IPS-NIHi11 (cell line): ENCODE data around the gene DPEP2.
A peak's percentile ranks its signal among the peaks of the same experiment; 100 is the strongest.
"Not testable (repeated sequence)": the region's sequence is repeated elsewhere in the genome, so short reads cannot be mapped to it uniquely, and the experiment has no call there.

Experiments
- DNase-seq: peaks from one replicate; pipeline ENCODE4 v3.0.0; 2012; ENCODE audit warnings: mixed read lengths, low spot score

Gene DPEP2

GRCh38 chr16:67998779-67999688 lies at the start of gene DPEP2:
DPEP2 (minus strand) TSS chr16:67999484; CDS start chr16:67993212, 6,272 bp downstream.
- DNase-seq = not testable (repeated sequence)

GRCh38 chr16:68047987-68048386 lies 48.7 kb upstream of the DPEP2 start:
- no peak for DNase-seq

GRCh38 chr16:68046106-68046505 lies 46.8 kb upstream of the DPEP2 start:
- DNase-seq = no peak

DNA sequence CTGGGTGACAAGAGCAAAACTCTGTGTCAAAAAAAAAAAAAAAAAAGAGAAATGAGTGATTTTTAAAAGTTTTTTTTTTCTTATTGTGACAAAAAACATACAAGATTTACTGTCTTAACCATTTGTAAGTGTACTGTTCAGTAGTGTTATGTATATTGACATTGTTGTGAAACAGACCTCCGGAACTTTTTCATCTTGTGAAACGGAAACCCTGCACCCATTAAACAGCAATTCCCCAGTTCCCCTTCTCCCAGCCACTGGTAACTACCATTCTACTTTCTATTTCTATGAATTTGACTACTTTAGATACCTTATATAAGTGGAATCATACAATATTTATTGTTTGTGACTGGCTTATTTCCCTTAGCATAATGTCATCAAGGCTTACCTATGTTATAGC lies 42.5 kb upstream of the DPEP2 start:
- no peak for DNase-seq

- peak; percentile 92 for DNase-seq
Measured at GRCh38 chr16:68040506-68041288, 41.4 kb upstream of the DPEP2 start.

- DNase-seq = no peak
Measured at GRCh38 chr16:68037841-68038597, 38.7 kb upstream of the DPEP2 start.

- DNase-seq = no peak
Measured at GRCh38 chr16:68035227-68035626, 35.9 kb upstream of the DPEP2 start.

DNA sequence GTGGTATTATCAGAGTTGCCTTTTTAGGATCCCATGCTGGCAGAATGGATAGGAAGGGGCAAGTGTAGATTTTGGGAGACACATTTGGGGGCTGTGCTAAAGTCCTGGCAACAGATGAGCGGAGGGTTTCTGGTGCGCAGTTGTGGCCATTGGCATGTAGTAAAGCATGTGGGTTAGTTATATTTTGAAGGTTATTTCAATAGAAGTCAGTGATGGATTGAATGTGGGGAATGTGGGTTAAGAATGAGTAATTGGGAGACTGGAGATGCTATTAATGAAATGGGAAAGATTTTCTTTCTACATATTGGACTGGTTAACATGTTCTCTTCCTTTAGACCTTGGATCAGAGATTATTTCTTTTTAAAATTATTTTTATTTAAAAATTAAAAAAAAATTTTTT lies 33.8 kb upstream of the DPEP2 start:
- DNase-seq = no peak

GRCh38 chr16:68031951-68032350 lies 32.7 kb upstream of the DPEP2 start:
- no peak for DNase-seq

GRCh38 chr16:68030108-68030507 lies 30.8 kb upstream of the DPEP2 start:
- DNase-seq = not testable (repeated sequence)

- DNase-seq = no peak
Measured at GRCh38 chr16:68028996-68029395, 29.7 kb upstream of the DPEP2 start.

- DNase-seq = peak; percentile 97
Measured at GRCh38 chr16:68022728-68023537, 23.6 kb upstream of the DPEP2 start, which contains the start of the genes DDX28 and DUS2. DDX28 (minus strand) TSS chr16:68023232; CDS start chr16:68023202, 30 bp downstream. DUS2 (plus strand) TSS chr16:68023284; CDS start chr16:68038024, 14,740 bp downstream.

DNA sequence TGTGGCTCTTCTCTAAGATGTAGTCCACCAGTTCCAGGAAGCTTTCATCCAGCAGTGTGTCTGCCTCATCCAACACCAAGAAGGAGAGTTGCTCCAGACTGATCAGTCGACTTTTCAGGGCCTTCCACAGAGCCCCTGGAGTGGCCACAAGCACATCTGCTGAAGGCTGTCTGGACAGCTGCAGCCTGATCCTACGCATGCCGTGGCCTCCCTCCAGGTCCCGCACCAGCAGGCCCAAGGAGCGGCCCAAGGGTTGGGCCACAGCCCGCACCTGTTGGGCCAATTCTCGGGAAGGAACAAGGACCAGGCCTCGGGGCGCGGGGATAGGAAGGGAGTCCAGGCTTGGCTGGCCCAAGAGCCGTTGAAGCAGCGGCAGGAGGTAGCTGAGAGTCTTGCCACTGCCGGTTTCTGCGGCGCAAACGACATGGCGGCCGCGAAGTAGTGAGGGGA lies 23.0 kb upstream of the DPEP2 start:
- no peak for DNase-seq

- DNase-seq = no peak
Measured at GRCh38 chr16:68021490-68021889, 22.2 kb upstream of the DPEP2 start.

- no peak for DNase-seq
Measured at GRCh38 chr16:68019167-68019680, 19.9 kb upstream of the DPEP2 start.

- DNase-seq = no peak
Measured at GRCh38 chr16:68015681-68016080, 16.4 kb upstream of the DPEP2 start, which contains the start of gene DPEP2NB. DPEP2NB (minus strand) TSS chr16:68015911; CDS start chr16:68015770, 141 bp downstream.

- DNase-seq = no peak
Measured at GRCh38 chr16:68013440-68013839, 14.2 kb upstream of the DPEP2 start.

- DNase-seq = not testable (repeated sequence)
Measured at GRCh38 chr16:68009872-68010271, 10.6 kb upstream of the DPEP2 start.

DNA sequence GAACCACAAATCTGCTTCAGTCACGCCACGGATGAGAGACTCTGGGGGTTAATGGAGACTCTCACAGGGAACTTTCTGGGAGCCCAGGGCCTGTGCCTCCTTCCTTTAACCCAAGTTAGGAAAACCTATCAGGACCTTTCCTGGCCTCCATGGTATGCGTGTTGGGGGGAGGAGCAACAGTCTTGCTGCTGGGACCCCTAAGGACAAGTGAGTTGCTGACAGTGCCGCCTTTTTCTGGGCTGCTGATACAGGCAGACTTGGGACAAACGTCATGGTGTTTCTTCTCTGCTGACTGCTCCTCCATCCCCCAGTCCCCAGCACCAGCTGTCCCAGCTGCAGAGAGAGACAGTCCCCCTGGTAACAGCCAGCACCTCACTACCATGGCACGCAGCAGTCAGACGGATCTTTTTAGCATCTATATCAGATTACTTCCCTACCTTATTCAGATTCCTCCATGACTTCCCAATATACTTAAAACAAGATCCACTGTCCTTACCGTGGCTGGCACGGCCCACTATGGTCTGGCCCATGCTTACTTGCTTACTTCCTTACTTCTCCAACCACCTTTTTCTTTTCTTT lies 10.0 kb upstream of the DPEP2 start:
- DNase-seq = peak; percentile 51

DNA sequence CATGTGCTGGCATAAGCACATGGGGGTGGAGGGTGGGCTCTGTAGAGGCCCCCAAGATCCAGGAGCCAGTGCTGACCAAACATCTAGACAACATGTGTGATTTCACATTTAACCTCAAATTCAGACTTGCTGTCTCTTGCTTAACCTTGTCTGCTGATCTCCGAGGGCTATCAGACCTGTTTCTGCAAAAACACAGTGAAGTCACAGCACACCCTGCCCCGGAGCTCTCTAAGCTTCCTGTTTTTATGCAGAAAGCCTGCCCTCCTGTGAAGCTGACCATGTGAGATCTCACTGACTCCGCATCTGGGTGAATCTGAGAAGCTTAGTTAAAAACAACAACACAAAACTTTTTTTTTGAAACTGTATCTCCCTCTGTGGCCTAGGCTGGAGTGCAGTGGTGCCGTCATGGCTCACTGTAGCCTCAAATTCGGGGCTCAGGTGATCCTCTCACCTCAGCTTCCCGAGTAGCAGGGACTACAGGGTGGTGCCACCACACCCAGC lies 6.6 kb upstream of the DPEP2 start:
- DNase-seq = no peak
